ENCODE results near the gene SRMS. TPM values are rescaled to one million over a fixed set of nuclear protein-coding genes. Genes with fewer than 3 reads are reported as not detected.

Gene SRMS
- total RNA-seq, 4 donors from 2014 or later: not detected

- Histone ChIP-seq H3K9me3 (no peaks in the 10 kb centered on the region), H3K27me3 (peaks cover 58% of the 10 kb centered on the region), H3K4me3 (peak overlapping the region; percentile 26 to 61), H3K27ac (peak overlapping the region in 1 of 4 donors; percentile 63), H3K36me3 (peaks cover 0 to 8% of the 10 kb centered on the region in 2 donors), H3K4me1 (peaks cover 0 to 23% (median 10%) of the 10 kb centered on the region in 3 donors)
- WGBS, 2 donors (ENCODE audit: low coverage in 1 of 2): 13% methylated on average over 4 of the region's 37 CpGs; no CpG with 5 or more reads in 1 of the 2 donors
- peak; percentile 72 for ATAC-seq
- no peak for TF ChIP-seq POLR2AphosphoS5 (IDR thresholded peaks at IDR 0.05)
- no peak for TF ChIP-seq CTCF (IDR thresholded peaks at IDR 0.05)
- TF ChIP-seq EP300 (IDR thresholded peaks at IDR 0.05): no peak
- TF ChIP-seq POLR2A (IDR thresholded peaks at IDR 0.05): no peak
Measured at GRCh38 chr20:63553251-63553932, 5.8 kb upstream of the SRMS start.

GRCh38 chr20:63552481-63553249, 5.1 kb upstream of the SRMS start:
- Histone ChIP-seq H3K27ac (no peak overlapping the region), H3K27me3 (peaks cover 61% of the 10 kb centered on the region), H3K4me1 (peaks cover 0 to 23% (median 10%) of the 10 kb centered on the region in 3 donors), H3K9me3 (no peaks in the 10 kb centered on the region), H3K4me3 (no peak overlapping the region), H3K36me3 (peaks cover 0 to under 1% of the 10 kb centered on the region in 2 donors)
- no peak for TF ChIP-seq POLR2AphosphoS5 (IDR thresholded peaks at IDR 0.05)
- TF ChIP-seq EP300 (IDR thresholded peaks at IDR 0.05): no peak
- TF ChIP-seq POLR2A (IDR thresholded peaks at IDR 0.05): no peak
- no peak for TF ChIP-seq CTCF (IDR thresholded peaks at IDR 0.05)
- no peak for ATAC-seq
- WGBS, 2 donors (ENCODE audit: low coverage in 1 of 2): 10 to 55% methylated on average over 2 to 6 of the region's 15 CpGs

DNA sequence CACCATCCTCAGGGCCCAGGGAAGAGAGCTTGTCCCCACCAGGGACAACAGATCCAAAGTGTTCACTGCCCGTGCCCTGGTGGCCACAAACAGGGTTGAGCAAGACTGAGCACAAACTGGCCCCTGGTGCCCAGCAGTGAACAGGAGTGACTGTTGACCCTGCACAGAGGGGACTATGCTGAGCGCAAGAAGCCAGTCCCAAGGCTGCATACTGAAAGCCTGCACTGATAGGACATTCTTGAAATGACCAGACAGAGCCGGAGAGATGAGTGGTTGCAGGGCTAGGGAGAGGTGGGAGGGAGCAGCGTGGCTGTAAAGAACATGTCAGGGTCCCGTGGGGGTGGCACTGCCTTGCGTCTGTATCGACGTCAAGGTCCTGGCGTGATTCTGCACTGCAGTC, 3.5 kb upstream of the SRMS start:
- 28 to 31% methylated on average over 5 to 6 of the region's 9 CpGs for WGBS, 2 donors (ENCODE audit: low coverage in 1 of 2)
- Histone ChIP-seq H3K4me1 (peaks cover 0 to 23% (median 10%) of the 10 kb centered on the region in 3 donors), H3K4me3 (no peak overlapping the region), H3K36me3 (no peaks in the 10 kb centered on the region), H3K27me3 (peaks cover 77% of the 10 kb centered on the region), H3K27ac (no peak overlapping the region), H3K9me3 (no peaks in the 10 kb centered on the region)
- TF ChIP-seq CTCF (IDR thresholded peaks at IDR 0.05) (no peak), POLR2AphosphoS5 (IDR thresholded peaks at IDR 0.05) (no peak), EP300 (IDR thresholded peaks at IDR 0.05) (no peak), POLR2A (IDR thresholded peaks at IDR 0.05) (no peak)
- no peak for ATAC-seq

DNA sequence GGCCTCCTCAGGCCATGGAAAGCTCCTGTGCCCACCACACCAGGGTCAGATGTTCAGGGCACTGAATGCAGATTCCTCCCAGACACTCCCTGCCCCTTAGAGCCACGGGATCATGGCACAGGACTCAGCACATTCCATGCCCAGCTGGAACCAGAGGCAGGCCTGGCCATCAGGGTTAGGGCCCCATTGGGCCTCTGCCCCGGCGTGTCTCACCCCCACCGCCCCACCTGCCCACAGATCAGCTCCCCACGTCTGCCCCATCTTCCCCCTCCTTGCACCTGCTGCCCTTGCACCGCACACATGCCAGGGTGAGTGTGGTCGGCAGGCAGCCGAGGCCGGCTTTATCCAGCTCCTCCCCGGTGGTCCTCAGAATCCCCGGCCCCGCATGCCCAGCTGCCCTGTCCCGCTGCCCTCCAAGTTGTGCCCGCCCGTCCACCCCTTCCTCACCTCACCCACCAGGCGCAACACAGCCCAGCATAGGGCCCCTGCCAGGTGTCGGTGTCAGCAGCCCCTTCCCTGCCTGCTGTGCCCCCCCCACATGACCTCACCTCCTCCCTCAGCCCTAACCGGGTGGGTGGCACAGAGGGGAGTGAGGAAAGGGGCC, 2.2 kb upstream of the SRMS start:
- ATAC-seq: no peak
- peaks cover 89% of the 10 kb centered on the region for H3K27me3 ChIP-seq
- H3K9me3 ChIP-seq: no peaks in the 10 kb centered on the region
- H3K27ac ChIP-seq: no peak overlapping the region
- H3K4me3 ChIP-seq: no peak overlapping the region
- H3K36me3 ChIP-seq: no peaks in the 10 kb centered on the region
- WGBS, 2 donors (ENCODE audit: low coverage in 1 of 2): 90% methylated on average over 6 of the region's 18 CpGs; no CpG with 5 or more reads in 1 of the 2 donors
- H3K4me1 ChIP-seq: peaks cover 0 to 23% (median 10%) of the 10 kb centered on the region in 3 donors
- TF ChIP-seq POLR2A (IDR thresholded peaks at IDR 0.05) (no peak), CTCF (IDR thresholded peaks at IDR 0.05) (no peak), EP300 (IDR thresholded peaks at IDR 0.05) (no peak), POLR2AphosphoS5 (IDR thresholded peaks at IDR 0.05) (no peak)

Measured in gastroesophageal sphincter (tissue), 4 donors.